Stimulated activated CD8-positive, alpha-beta memory T cell treated with anti-CD3 and anti-CD28 coated beads, Interleukin-15, amount 100 ng/mL, for 1 hour (primary cell): Measurements from ENCODE around the gene ELOVL3.

ENCODE experiments used
- DNase-seq: peaks from one replicate; pipeline ENCODE4 v3.0.0-alpha.2; 2020; ENCODE audit warnings: low read depth

The ELOVL3 gene

DNA sequence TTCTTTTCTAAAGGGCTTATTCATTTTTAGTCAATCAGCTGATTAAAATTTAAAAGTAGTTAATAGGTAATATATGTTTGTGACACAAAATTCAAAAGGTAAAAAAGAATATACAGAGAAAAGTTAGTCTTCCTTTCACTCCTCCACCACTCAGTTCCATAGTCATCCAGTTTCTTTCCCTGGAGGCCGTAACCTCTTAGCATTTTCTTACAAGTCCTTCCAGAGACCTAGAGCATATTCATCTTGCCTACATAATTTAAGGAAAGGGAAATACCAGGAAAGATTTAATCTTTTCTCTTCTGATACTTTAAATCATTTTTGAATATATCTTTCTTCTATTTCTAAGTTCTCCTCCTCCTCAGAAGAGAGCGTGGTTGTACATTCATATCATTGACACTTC, 29.3 kb downstream of the ELOVL3 start:
- no peak for DNase-seq

DNA sequence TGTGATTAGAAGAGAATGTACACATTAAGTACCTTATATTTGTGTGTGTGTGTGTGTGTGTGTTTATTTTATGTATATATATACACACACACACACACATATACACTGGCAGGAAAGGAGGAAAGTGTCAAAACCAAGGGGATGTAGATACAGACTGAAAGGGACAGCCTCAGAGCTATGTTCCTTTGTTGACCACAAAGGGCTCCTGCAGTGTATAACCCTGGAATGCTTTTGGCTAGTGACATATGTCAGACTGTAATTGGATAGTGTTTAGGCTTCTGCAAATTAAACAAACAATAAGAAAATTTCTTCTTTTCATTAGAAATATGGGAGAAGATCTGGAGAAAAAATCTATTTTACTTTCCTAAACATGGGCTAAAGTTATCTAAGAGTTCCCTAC, 35.1 kb downstream of the ELOVL3 start:
- no peak for DNase-seq

DNA sequence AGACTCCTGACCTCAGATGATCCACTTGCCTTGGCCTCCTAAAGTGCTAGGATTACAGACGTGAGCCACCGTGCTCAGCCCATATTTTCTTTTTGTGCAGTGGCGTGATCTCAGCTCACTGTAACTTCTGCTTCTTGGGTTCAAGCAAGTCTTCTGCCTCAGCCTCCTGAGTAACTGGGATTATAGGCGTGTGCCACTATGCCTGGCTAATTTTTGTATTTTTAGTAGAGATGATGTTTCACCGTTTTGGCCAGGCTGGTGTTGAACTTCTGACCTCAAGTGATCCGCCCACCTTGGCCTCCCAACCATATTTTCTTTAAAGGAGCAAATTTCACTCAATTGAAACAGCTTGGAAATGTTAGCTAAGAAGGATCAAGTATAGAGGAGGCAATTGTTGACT, 35.7 kb downstream of the ELOVL3 start:
- no peak for DNase-seq

DNA sequence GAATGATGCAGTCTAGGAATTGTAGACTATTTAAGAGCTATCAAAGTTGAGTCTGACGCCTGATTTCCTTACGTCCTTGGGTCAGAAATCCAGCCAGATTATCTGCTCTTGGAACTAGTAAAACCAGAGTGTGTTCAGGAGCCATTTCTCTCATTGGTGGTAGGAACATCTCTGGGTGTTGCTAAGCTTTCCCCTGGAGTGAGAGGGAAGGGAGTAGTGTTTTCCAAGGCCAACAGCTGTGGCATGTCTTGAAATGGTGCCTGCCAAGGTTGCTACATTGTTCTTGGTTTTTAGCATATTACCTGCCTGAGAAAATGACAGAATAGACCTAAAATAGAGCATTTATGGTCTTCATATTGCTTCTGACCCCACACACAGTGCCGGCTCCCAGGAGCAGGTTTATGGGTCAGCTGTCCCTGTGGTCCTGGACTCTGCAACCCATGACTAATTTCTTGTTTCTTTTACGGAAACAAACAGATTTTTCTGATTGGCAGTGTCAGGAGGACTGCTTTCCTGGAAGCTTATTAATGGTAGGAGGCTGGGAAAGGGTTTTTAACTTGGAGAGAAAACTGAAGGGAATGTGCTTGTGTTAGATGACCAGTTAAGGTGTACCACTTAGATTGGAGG, 36.8 kb downstream of the ELOVL3 start:
- no peak for DNase-seq

DNA sequence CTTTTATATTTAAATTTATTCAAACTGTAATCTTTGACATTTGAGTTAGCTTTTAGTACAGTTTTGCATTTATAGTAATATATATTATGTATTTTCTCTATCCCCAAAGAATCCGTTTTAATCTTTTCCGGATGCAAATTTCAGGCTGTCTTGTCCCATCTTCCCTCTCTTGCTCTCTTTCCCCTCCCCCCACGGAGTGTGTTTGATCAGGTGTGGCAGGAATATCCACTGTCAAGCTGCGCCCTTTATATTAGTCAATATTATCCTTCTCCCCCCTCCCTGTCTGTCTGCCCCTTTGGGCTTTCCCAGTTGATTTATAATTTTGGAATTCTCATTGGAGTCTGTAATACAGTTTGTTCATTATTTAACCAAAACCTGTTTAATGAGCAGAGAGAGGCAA, 38.3 kb downstream of the ELOVL3 start:
- no peak for DNase-seq

DNA sequence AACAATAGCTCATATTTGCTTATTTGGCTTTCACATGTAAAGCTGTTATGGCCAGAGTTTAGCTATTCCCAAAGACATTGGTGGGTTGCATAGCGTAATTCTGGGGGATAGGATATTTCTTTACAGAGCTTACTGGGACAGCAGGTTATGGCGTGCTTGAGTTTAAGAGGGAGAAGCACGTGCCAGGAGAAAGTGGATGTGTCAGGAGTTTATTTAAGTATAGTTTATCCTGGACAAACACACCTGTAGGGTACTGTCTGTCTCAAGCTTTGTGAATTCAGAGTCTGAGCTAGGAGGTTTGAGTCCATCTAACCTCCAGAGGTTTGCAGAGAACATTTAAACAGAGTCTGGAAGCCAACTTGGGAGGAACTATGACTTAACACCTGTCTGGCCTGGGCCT, 40.6 kb downstream of the ELOVL3 start:
- no peak for DNase-seq

DNA sequence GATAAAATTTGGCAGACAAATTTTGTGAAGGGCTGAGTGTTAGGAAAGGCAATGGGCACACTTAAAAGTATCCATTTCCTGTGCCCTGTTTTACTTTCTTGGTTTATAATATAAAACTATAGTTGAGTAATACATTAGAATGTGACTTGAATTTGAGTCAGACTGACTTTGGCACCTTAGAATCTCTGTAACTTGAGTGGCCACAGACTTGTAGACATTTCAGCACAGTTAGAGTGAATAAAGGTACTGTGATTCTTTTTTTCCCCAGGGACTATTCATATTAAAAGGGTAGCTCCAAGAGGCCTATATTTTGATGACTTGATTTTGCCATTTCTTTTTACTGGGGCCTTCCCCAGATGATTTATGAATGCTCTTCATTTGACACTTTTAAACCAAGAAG, 41.6 kb downstream of the ELOVL3 start:
- DNase-seq: no peak

DNA sequence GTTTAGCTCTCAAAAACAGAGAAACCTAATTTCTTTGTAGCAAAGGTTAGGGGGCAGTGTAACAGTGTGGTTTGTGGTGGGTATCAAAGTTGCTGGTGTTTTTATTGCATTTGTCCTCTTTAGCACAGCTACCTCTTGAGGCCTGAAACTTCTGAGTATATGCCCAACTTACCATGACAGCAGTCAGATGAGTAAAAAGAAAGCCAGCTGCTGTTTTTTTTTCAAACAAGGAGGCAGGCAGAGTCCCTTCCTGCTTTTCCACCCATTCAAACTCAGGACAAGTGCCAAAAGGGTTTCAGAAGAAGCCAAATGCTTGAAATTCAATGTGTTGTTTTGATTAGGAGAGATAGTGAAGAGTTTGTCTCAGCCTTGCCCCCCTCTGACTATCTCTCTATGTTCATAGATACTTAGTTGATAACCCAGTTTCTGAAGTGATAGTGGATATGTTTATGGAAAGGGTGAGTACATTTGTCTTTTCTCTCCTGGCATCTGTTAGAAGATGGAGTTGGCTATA, 42.3 kb downstream of the ELOVL3 start:
- DNase-seq: no peak

DNA sequence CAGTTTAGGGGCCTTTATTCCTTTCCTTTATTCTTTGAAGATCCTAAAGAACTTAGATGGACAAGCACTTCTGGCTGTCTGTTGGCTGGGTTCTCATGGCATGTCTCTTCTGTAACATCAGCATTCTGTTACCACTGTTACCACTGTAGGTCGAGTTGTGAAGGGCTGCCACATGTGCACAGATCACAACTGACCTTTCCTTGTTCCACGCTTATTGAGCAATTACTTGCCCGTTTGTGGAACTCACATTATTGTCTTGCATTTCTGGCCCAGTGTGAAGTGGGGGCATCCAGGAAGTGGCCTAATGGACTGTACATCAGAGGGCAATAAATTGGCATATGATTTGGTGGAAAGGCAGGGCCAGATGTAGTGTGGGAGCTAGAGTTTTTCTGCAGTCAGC, 42.9 kb downstream of the ELOVL3 start:
- DNase-seq: no peak

DNA sequence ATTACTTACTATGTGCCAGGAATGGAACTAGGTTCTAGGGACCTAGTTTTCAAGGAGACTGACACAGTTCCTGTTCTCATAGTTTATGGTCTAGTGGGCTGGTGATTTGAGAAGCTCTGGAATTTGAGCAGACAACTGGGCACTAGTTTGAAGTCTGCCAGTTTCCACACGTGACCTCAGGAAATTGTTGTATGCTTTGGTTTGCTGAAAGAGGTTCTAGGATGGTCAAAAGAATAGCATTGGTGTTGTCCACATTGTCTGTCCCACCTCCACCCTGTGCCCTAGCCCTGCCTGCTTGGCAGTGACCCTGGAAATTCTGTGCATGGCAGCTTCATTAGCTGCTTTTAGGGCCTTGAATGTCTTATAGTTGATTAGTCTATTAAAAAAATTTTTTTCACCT, 48.0 kb downstream of the ELOVL3 start:
- no peak for DNase-seq

DNA sequence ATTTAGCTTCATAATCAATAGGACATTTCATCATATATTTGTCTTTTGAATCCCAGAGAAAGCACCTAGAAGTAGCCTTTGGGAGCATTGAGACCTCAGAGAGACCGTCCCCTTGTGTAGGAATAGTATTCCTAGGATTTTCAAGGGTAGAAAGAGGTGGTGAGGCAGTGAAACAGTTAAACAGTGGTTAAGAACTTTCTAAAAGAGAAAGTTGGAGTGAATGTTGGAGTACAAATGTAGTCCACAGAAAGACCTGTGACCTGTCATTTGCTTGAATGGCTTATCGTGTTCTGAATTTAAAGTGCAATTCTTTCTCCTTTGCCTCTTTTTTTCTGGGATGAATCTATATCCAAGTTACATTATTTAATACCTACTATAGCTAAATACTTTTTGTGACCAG, 49.2 kb downstream of the ELOVL3 start:
- no peak for DNase-seq

DNA sequence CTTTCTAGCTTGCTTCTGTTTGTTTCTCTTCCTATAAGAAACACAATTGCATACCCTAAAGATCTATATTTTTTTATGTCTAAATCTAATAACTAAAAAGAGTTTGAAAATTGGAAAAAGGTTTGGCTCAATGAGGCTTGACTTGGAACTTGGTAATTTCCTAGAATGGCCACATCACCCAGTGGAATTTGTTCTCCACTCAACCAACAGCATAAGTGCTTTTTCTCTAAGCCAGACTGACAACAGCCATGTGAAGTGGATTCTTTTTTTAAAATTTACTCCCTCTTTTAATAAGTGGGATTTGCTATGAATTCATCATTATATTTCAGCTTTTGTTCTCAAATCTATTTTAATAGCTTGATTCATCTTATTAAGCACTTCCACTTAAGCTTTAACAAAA, 53.0 kb downstream of the ELOVL3 start:
- DNase-seq: no peak
